NCI-H226 (cell line): ENCODE data around the gene DAAM2.

Experiments
- DNase-seq: peaks from one replicate; pipeline ENCODE4 v3.0.0-alpha.2; 2015

DAAM2 gene

DNA sequence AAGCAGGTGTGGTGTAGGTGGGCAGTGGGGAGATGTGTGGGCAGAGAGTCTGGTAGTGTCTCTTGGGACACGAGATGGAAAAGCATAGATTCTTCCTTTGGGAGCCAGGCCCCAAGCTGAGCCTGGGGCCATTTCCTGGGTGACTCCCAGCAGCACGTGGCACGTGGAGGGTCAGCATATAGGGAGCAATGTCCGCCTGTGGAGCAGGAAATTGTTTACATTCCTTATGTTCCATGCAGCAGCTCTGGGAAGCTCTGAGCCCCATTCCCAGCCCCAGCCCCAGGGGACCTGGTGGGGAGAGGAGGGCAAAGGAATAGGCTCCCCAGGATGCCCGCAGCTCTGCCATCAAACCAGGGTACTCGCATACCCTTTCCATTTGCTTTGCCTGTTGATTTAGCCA, 57.6 kb downstream of the DAAM2 start:
- DNase-seq: no peak

DNA sequence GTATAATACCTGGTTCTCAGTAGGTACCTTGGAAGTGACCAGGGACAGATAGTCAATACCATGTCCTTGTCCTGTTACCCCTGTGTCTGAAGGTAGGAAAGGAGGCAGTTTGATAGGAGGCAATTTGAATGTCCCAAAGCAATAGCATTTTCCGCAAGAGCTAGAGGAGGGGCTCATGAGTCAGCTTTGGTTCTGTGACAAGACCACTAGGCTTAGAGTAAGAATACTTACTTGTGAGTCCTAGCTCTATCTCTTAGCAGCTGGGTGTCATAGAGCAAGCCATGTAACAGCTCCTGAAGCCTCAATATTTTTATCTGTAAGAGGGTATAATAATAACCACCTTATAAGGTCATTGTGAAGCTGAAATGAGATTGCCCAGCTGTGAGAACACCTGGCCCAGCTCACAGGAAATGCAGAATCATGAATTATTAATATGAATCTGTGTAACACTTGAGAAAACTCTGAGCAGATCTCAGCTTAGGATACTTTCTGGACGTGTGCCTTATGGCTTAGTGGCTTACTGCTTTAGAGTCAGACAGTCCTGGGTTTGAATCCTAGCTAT, 58.6 kb downstream of the DAAM2 start:
- DNase-seq: no peak

DNA sequence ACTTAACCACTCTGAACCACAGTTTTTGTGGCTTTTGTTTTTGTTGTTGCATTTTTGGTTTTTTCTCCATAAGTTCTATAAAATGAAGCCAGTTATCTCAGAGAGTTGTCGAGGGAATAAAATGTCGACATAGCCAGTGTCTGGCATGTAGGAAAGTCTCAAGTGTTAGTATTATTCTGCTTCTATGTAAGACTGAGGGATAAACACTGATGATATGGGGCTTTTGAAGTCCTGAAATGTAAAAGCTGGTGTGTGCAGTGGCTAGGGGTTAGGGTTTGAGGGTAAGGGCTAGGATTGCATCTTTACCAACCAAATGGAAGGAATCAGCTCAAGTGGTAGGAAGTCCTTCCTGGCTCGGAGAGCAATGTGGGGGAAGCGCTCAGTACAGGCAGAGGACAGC, 59.2 kb downstream of the DAAM2 start:
- DNase-seq: no peak

DNA sequence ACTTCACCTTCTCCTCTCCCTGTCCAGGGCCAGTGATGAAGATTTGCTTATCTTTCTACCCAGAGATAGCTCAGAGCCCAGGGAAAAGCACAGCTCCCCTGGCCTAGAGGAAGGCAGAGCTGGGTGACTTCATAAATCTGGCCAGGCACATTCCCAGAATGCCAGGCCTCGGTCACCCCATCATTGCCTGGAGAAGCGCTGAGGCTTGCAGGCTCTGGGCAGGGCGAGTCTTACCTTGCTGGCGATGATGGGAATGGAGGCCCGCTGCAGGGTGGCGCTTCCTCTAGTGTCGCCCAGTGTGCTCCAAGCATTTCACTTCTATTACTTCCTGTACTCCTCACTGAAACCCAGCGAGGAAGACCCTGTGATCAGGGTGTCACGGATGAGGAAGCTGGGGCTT, 60.1 kb downstream of the DAAM2 start:
- no peak for DNase-seq

DNA sequence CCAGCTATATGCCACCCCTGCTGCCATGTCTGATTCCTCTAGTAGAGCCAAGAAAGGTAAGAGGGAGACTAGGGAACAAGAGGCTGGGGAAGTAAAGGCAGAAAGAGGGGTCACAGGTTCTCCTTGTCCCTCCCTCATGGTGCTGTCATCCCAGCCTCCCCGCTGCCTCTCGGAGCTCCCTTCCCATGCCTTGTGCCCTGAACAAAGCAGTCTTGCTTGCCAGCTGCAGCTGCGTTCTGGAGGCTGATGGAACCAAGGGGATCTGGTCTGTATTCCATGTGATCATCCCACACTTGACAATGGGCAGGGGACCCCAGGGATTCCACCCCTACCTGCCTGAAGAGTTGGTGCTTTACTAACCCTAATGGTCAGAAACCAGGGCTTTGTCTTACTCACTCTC, 61.4 kb downstream of the DAAM2 start:
- DNase-seq: no peak

DNA sequence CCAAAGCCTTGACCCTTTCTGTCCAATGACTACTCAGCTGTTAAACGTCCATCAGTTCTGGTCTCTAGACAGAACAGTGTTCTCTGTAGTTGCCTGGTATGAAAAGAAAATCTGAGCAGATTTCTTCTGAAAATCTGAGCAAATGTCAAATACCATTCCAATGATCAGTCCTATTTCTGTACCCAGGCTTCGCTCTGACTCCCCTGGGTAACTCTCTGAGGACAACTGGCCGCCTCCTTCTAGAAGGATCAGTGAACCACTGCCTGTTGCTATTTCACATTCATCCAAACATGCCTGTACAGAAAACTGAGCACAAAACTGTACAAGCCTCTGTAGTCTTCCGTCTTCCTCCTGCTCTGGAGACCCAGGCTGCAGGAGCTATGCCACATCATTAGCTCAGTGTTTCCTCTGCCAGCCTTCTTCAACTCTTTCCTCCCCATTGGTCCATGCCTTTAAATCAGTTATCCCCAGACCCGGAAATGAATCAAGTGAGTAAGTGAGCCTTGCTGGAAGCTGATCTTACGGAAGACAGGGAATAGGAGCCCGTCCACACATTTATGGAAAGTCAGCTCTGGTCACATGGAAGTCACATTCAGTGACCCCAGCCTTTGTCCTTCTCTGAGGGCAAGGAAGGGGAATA, 63.3 kb downstream of the DAAM2 start:
- DNase-seq: no peak

DNA sequence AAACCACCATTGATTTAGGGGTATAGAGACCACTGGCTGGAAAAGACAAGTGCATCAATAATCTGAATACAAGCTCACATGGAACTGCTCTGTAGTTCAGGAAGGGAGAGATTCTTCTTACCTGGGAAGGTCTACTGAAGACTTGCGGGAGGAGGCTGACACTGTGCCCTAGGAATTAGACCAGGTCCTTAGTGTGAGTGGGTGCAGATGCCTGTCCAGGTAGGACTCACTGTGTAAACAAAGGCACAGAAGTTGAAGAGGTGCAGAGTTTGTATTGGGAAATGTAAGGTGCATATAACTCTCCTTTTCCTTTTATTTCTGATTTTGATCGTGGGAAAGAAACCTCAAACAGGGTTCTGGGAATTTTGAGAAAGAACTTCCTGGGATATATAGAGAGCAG, 66.8 kb downstream of the DAAM2 start:
- DNase-seq: no peak

DNA sequence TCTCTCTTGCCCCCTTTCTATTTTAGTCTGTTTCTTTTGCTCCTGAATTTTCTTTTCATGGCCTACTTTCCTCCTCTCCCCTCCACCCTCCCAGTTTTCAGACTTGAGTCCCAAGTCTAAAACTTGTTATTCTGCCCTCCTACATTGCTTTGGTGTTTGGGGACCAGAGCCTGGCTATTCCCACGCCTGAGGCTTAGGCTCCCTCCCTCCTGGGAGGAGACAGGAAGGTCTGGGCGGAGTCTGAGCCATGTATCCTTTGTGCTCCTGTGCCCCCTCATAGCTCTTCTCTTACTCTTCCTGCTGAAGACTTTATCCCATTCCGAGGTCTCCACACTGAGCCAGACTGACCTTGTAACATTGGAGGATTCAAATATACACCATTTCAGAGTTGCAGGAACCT, 69.5 kb downstream of the DAAM2 start:
- no peak for DNase-seq

DNA sequence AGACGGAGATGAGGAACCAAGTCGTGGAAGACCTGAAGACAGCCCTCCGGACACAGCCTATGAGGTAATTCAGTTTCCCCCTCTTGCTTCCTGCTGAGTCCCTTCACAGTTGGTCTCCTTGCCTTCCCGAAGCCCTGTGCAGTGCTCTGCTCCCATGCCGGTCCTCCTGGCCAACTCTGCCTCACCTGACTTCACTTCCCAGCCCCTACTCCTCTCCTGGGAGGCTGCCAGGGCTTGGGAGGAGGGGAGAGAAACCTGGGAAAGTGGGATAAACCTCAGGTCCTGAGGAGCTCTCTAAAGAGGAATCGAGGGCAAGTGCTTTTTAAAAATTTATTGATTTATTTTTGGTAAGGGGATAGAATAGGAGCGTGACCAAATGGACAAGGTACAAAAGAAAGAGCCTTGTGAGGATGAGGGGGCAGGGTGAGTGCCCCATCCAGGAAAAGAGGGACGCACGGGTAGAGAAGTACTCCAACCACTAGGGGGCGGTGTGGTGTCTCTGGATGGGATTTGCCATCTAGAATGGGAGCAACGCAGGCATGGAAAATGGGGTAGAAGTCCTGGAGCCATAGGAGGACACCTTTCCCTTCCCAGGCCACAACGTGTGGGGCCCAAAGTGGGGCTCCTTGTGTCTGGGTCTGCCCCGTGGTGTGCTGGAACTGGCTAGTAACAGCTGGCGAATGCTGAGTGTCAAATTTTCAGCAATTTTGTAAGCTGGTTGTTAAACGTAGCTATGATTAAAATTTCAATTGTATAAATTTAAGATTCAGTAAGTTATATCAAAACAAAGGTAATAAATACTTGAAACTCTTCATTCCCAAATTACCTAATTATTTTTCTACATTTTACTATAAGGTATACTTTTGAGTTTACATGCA, 73.1 kb downstream of the DAAM2 start:
- DNase-seq: peak; percentile 30

DNA sequence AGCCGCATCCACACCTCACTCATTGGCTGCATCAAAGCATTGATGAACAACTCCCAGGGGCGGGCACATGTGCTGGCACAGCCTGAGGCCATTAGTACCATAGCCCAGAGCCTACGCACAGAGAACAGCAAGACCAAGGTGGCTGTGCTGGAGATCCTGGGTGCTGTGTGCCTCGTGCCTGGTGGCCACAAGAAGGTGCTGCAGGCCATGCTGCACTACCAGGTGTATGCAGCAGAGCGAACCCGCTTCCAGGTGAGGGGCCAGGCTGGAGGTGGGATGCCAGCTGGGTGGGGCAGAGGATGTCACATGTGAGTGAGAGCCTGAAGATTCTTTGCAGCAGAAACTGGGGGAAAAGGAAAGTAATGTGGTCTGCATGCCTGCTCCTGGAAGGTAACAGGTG, 75.4 kb downstream of the DAAM2 start:
- no peak for DNase-seq

DNA sequence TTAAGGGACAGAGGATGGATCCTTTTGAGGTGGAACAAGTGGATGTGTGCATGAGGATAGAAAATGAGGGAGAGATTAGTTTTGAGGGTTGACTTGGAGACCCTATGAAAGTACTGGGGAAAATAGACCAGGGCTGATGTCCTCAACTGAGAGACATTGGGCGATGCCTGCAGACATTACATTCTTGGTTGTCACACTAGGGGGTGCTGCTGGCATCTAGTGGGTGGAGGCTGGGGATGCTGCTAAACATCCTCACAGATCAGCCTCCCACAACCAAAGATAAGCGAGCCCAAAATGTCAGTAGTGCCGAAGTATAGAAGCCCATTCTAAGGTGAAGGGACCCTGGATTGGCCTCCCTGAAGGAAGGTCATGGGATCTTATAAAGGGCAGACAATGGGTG, 78.8 kb downstream of the DAAM2 start:
- no peak for DNase-seq

DNA sequence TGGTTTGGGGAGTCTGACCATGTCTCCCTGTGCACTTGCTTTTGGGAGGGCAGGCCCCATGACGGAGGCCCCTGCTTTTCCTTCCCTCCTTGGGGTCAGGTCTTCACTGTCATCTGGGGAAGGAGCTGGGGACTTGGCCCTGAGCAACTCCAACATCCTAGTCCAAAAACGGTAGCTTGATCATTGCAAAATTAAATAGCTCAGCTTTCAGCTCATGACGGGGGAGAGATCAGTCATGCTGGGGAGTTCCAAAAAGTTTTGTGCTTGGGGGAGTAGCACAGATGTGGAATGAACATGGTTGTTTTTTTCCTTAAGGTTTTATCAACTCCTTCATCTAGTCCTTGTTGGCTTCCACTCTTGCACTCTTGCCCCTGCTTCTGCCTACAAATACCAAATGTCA, 81.3 kb downstream of the DAAM2 start:
- no peak for DNase-seq

DNA sequence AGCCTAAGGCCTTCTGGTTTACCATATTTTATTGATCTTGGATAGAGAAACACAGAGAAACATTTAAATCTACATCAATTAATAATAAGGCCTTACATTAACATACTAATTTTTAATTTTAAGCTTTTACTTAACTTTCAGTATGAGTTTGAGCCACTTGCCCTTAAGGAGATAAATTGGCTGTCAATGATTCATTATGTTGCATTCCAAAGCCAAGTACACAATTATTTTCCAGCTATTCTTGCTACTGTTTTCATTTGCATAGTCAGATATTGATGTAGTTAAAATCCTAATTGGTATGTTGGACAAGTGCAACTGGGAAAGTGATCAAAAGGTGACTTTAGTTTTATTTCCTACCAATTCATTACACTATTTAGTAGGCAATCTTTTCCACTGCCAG, 83.9 kb downstream of the DAAM2 start:
- DNase-seq: no peak

DNA sequence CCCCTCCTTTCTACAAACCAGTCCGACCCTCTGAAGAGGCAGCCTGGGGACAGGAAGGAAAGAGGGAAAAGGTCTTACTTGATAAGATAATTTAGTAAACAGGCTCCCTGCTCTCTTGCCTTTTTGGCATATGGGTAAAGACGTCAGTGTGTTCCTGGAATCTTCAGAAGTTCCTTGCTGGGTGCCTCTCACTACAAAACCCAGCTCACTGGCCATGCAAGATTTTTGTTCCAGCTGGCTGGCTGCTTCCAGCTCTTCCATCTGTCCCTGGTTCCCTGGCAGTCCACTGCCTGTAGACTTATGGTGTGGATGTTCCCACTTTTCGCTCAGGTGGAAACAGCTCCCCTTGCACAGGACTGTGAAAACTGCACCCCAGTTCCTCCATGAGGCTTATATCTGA, 84.7 kb downstream of the DAAM2 start:
- no peak for DNase-seq

DNA sequence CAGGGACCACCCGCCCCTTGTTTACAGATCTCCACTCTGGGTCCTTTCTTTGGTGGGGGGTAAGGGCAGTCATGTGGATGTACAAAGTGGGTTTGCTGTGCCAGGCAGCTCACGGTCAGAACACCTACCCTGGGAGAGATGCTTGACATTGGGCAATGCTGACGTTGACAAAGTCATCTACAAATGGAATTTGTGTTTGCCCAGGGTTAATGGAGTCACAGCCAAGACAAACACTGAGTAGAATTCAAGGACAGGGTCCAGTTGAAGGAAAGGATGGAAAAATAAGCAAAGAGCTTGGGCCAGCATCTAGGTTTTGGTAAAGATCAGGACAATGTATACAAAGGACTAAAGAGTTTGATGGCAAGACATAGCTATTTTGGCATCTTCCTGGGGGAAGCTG, 87.4 kb downstream of the DAAM2 start:
- no peak for DNase-seq

DNA sequence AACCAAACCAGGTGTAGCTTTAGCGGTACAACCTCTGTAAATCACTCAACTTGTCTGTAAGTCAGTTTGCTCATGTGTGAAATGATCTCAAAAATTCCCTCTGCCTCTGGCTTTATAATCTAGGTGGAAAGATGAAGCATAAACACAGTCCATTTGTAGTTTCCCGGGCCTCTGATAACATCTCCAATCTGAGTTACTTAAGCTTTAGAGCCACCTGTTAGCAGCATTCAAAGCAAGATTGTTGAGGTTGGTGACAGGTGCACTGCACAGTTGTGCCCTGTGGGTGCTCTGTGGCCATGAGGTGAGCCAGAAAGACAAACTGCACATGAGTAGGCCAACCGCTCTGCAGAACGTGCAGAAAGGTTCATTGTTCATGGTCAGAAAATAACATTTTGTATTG, 88.4 kb downstream of the DAAM2 start:
- DNase-seq: no peak

DNA sequence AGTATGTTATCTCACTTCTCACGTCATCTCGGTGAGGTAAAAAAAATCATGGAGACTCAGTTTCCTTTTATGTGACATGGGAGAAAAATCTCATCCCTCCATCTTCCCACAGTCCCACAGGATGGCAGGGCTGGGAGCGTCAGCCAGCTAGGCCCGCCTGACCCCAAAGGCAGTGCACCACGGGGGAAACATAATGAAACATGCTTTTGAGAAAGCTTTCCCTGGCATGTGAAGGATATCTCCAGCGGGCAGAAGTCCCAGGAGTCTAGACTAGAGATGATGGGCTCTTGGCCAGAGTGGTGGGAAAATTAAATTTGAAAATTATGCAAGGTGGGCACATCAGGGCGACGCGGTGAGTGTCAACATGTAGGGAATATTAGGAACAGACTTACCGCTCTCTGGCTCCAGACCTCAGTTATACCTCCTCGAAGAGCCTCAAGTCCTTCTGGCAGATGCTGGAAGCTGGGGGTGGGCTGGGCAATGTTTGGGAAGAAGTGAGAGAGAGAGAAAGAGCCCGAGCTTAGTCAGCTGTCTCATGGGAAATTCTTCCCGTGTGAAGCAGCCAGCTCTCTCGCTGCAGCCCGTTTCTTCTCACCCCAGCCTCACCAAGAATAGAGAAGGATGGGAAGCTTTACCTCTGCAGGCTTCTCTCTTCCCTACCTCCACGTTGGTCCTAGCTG, 89.8 kb downstream of the DAAM2 start:
- peak; percentile 77 for DNase-seq

DNA sequence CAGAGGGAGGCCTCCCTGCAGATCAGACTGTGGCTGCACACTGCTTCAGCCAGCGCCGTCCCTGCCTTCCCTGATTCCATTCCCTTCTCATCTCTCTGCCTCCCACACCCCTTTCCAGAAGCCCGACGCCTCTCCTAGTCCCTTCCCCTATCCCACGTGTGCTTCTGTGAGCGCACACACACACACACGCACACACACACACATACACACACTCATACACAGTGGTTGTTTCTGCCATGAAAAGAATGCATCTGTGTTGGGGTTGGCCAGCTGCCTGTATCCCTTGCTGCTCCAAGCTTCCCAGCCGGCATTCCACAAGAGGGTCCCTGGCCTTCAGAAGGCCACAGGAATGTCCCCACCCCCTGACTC, 90.3 kb downstream of the DAAM2 start:
- peak; percentile 94 for DNase-seq

DNA sequence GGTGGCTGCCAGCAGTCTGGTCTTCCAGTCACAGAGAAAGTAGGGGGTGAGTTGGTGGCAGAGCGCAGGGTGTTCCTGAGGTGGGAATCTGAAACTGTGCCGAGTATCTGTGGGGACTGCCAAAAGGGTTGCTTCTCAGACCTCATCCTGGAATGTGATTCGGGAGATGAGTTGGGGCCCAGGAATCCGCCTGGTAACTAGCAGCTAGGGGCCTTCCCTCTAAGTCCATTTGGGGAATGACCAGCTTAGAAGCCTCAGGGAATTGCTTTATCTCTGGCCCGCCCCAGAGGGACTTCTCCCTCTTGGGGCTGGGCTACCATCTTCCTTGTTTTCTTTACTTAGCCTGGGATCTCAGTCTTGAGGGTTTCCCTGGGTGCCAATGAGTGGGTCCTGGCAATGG, 92.5 kb downstream of the DAAM2 start:
- DNase-seq: peak; percentile 95

DNA sequence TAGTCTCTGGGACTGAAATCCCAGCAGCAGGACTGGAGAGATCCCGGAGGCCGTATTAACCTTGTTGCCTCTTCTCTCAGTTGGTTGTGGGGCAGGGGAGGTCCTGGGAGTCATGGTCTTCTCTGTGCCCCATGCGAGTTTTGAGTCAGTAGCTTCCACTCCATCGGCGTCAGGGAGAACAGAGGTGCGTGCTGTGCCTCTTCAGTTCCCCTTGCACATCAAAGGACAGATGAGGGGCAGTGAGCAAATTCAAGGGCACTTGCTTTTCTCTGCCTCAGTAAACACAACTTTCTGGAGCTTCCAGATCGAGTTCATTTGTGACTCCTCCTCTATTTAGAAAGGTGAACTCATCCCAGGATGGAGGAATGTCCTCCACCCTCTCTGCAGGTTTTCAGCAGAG, 93.5 kb downstream of the DAAM2 start:
- no peak for DNase-seq

DNA sequence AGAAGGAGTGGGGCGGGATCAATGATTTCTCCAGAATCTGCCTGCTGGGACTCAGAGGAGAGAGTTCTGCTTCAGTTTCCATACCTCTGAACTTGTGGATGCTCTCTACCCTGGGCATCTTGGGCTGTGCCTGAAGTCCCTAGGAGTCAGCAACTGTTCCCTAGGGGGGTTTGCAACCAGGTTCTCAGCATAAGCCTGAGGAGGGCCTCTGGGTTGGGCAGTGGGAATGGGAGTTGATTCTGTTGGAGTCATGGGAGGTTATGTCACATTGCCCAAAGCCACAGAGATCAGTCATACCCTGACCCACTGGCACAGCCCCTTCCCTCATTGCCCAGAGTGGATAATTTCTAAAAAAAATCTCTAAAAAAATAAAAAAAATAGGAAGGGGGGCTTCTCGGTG, 94.7 kb downstream of the DAAM2 start:
- DNase-seq: no peak

DNA sequence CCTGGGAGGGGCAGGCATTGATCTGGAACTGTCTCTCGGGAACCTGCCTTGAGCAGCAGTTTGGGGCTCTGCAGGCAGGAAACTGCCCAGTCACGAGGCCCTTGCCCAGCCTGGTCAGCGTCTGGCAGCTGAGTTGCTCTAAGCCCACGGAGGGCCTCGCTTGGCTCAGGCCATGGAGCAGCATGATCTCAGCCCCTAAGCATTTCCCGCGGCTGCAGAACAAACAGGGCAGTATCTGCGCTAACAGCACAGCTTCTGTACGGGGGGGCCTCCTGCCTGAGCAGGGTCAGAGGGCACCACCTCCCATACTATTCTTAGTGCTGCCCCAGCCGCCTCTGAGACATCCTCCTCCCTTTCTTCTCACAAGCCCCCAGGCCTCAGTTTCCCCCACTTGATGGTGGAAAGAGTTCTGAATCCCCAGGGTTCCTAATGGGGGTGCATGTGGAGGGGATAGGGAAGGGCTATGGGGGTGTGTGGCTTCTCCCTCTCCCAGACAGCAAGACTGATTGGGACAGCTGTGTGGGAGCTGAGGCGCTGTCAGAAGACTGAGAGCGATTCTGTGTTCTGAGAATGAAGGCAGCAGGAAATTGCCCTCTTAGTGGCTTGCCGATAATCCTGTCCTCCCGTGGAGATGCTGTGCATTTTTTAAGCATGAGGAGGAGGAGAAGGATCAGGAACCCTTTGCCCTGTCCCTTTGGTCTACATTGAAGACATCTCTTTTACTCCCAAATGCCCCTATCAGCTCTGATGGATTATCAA, 95.7 kb downstream of the DAAM2 start:
- DNase-seq: peak; percentile 99

DNA sequence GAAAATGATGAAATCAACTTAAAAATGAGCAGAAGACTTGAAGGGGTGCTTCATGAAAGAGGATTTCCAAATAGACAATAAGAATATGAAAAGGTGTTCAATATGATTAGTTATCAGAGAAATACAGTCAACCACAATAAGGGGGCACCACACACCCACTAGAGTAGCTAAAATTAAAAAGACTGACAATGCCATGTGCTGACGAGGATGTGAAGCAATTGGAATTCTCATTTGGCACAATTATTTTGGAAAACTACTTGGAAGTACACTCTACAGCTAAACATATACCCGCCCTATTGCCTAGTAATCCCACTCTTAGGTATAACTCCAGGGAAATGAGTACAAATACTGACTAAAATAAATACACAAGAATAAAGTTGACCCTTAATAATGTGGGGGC, 97.1 kb downstream of the DAAM2 start:
- no peak for DNase-seq
